Coronary artery (tissue), 2 donors: ENCODE results near the gene MEGF11.

Experiments
- DNase-seq: peaks from one replicate; pipeline ENCODE4 v3.0.0-alpha.2; 2017; ENCODE audit warnings: low spot score
- H3K27ac ChIP-seq, 2 donors: fragments of 200-600 bp; sonication (generic); one replicate each; pipeline ENCODE4 v1.5.1; 2016 to 2019
- H3K4me3 ChIP-seq: fragments of 200-600 bp; sonication (generic); 2 replicates; pipeline ENCODE4 v1.5.1; 2016; ENCODE audit warnings: mild to moderate bottlenecking, moderate library complexity
- TF ChIP-seq, protein P1 (sequence below): fragments of 200-600 bp; sonication (generic); IDR thresholded peaks from one replicate; pipeline ENCODE4 v1.5.1; 2019; ENCODE audit warnings: antibody characterized with exemption

MEGF11 gene

DNA sequence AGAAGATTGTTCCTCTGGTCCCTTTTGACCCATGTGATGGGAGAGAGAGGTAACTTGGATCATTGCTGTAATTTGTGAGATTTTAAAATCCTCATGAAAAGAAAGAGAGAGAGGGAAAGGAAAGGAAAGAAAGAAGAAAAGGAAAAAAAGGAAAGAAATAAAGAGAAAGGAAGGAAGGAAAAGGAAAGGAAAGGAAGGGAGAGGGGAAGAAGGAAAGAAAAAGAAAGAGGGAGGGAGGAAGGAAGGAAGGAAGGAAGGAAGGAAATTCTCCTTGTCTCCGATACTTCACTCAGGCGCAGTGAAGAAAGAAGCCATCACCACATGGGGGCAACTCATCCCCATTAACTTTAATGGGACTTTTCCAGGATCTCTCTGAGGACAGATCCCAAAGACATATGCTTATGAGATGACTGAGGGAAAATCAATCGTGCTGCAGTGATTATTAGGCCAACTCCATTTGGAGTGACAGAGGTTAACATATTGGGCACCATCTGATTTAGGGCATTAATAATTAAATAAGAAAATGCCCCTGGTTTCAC is 123.0 kb downstream of the MEGF11 start:
- no peak for DNase-seq
- TF ChIP-seq, protein P1, sequence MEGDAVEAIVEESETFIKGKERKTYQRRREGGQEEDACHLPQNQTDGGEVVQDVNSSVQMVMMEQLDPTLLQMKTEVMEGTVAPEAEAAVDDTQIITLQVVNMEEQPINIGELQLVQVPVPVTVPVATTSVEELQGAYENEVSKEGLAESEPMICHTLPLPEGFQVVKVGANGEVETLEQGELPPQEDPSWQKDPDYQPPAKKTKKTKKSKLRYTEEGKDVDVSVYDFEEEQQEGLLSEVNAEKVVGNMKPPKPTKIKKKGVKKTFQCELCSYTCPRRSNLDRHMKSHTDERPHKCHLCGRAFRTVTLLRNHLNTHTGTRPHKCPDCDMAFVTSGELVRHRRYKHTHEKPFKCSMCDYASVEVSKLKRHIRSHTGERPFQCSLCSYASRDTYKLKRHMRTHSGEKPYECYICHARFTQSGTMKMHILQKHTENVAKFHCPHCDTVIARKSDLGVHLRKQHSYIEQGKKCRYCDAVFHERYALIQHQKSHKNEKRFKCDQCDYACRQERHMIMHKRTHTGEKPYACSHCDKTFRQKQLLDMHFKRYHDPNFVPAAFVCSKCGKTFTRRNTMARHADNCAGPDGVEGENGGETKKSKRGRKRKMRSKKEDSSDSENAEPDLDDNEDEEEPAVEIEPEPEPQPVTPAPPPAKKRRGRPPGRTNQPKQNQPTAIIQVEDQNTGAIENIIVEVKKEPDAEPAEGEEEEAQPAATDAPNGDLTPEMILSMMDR, result no peak
- H3K27ac ChIP-seq, result no peak overlapping the region
- H3K4me3 ChIP-seq, result no peak overlapping the region

DNA sequence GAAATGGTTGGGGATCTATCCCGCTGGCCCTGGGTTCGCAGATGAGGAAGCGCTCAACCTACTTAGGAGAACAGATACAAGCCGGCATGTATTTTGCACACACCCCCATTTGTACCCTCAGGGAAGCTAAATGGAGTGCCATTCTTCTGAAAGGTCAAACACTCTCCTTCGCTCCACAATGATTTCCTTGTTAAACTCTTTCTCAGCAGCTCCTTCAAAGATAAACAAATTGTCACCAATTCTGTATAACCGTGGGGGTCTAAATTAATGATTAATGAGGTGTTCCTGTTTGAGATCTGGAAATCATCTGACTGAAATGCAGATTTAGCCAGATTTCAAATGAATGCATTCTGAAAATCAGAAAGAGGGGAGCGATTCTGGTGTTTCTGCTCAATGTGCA is 124.0 kb downstream of the MEGF11 start:
- H3K4me3 ChIP-seq, result no peak overlapping the region
- TF ChIP-seq, protein P1, result no peak
- no peak for DNase-seq
- no peak overlapping the region for H3K27ac ChIP-seq

DNA sequence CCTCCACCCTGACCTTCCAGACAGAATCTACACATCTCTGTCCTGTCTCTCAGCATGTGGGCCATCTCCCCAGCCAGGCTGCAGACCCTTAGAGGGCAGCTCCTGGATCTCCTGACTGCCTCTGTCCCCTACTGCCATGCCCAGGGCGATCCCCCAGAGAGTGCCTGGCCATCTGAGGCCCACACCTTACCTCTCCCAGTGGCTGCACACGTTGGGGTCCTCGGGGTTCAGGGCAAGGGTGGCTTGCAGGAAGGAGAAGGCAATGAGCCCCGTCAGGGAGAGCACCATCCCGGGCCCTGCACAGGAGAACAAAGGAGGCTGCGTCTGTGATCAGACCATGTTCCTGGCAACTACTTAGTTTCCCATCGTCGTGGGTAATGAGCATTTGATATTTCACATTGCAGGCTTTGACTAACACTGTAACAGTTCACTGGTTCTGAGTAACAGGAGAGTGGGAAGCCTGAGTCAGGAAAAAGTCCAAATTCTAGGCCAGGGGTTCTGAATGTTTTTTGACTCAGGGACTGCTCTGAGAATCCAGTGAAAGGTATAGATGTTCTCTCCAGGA is 125.4 kb downstream of the MEGF11 start:
- TF ChIP-seq, protein P1, result no peak
- no peak overlapping the region for H3K4me3 ChIP-seq
- DNase-seq, result no peak
- no peak overlapping the region for H3K27ac ChIP-seq

DNA sequence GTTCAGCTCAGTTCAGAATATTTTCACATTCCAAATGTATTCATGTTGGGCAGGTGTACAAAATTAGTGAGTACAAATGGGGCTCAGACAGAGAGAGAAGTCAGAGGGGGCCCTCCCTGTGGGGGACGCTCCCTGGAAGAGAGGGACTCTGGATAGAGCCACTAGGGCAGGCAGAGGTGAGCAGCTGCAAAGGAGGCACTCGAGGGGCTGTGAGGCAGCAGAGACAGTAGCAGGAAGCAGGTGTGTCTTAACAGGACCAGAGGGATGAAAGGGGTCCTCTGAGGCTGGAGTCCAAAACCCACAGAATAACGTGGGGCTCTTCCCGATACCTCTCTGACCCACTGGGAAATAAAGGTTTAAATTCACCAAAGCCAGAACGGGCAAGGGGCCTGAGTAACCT is 127.1 kb downstream of the MEGF11 start:
- DNase-seq, result no peak
- no peak overlapping the region for H3K4me3 ChIP-seq
- H3K27ac ChIP-seq, result no peak overlapping the region
- TF ChIP-seq, protein P1, result no peak

DNA sequence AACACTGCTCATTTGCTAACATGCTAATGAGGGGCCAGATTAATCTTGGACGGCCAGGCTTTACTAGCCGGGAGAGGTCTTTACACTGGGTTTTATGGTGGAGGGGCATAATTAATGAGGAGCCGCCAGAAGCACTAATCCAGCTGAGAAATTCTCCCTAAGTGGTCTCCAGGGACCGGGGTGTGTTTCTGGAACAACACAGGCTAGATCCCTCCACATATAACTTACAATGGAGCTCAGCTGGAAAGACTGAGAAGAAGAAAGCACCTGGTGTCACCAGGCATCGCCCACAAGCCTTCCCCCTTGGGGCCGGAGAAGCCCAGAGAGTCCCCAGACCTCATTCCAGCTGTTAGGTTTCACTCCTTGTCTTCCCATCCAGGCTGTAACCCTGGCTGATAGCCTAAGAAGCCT is 127.5 kb downstream of the MEGF11 start:
- Histone ChIP-seq H3K27ac (no peak overlapping the region), H3K4me3 (no peak overlapping the region)
- no peak for DNase-seq
- TF ChIP-seq, protein P1, result no peak

DNA sequence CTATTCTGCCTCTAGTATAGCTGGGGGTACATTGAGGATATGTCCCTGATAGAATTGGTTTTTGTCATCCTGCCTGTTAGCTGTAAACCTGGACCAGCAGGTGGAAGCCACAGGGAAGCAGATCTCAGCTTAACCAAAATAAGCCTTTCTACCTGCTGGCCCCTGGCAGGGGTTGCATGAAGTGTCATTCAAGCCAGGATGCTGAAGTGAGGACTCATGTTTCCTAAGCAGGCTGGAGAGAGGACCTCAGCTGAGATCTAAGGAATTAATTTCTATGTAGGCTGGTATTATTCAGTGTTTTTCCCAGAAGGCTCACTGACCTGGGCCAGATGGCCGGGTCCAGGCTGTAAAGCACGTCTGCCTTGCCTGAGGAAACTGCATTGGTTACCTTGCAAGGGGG is 128.9 kb downstream of the MEGF11 start:
- TF ChIP-seq, protein P1, result no peak
- DNase-seq, result no peak
- H3K4me3 ChIP-seq, result no peak overlapping the region
- H3K27ac ChIP-seq, result no peak overlapping the region

DNA sequence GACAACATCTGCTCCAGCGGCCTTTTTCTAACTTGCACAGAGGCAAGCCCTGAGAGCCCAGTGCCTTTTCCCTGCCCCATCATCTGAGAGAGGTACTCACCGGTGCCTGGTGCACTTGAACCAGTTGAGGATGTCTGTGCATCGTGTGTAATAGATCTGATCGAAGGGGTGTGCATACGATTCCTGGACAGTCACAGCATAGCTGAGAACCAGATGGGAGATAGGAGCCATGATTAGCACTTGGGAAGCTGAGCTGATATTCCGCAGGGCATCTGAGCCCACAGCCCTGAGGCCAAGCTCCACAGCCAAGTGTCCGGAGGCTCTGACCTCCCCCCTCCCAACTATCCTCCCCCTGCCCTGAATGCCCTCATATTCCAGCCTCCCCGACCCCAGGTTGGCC is 129.8 kb downstream of the MEGF11 start:
- no peak for DNase-seq
- Histone ChIP-seq H3K4me3 (no peak overlapping the region), H3K27ac (no peak overlapping the region)
- TF ChIP-seq, protein P1, result no peak
